ENCODE measurements around the gene PRR19.

PRR19 gene

DNA sequence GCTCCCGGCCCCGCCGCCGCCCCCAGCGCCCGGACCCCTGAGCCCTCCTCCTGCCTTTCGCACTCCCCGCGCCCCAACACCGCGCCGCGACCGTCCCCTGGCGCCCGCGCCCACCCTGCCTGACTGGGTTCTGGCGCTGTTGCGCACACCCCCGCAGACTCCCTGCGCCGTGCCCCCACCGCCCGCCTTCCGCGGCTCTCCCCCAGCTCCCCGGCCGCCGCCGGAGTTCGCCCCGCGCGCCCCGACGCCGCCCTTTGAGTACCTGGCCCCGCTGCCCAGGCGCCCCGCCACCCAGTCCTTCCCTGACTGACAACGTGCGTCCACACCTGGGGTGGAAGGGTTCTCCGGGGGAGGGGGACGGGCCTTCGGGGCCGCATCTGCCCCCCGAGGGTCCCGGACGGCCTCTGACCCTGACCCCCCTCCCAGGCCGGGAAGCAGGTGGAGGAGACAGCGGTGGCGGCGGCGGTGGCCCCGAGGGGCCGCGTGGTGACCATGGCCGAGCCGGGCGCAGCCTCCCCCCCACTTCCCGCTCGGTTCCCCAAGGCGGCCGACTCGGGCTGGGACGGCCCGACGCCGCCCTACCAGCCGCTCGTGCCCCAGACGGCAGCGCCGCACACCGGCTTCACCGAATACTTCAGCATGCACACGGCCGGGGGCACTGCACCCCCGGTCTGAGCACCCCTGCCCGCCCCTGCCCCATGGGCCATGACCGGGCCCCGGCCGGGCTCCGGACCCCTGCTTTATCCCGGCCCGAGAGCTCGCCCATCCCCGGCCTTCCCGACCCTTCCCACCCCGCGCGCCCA is 22.1 kb downstream of the PRR19 start:
- H2BK12ac ChIP-seq (ENCODE audit: low read length) = peak overlapping the region; percentile 75
- H3K36me3 ChIP-seq (replicated peaks in 1 of 2; ENCODE audit: control insufficient read depth in 2 of 2, insufficient read depth in 2 of 2, low read length in 2 of 2) = no peaks in the 10 kb centered on the region
- peak overlapping the region in 1 of 2 donors; percentile 47 for H3K4me3 ChIP-seq (ENCODE audit: low read length in 2 of 2)
- peaks cover 3 to 9% of the 10 kb centered on the region in 2 donors for H3K4me1 ChIP-seq (ENCODE audit: control insufficient read depth in 2 of 2, insufficient read depth in 1 of 2, low read depth in 1 of 2, low read length in 2 of 2)
- H3K9me3 ChIP-seq (replicated peaks in 1 of 2; ENCODE audit: control insufficient read depth in 2 of 2, insufficient read depth in 1 of 2, low read depth in 1 of 2, low read length in 2 of 2) = no peaks in the 10 kb centered on the region
- no peak overlapping the region for H3K4ac ChIP-seq (ENCODE audit: low read length)
- no peak overlapping the region for H2BK15ac ChIP-seq (ENCODE audit: low read length)
- no CpG with 5 or more reads among the region's 92 CpGs for WGBS, 2 donors (ENCODE audit: extremely low coverage in 2 of 2, insufficient read length in 2 of 2, insufficient replicate concordance in 1 of 2)
- H3K27ac ChIP-seq (replicated peaks; ENCODE audit: low read length) = no peak overlapping the region
- H2AFZ ChIP-seq (ENCODE audit: low read length) = peak overlapping the region; percentile 90
- peak overlapping the region; percentile 21 for H3K14ac ChIP-seq (ENCODE audit: low read length)
- H4K8ac ChIP-seq (ENCODE audit: low read depth, low read length) = no peak overlapping the region
- no peak overlapping the region for H4K91ac ChIP-seq (ENCODE audit: low read depth, low read length, poor library complexity)
- DNase-seq (ENCODE audit: low spot score) = no peak
- H3K23ac ChIP-seq (ENCODE audit: low read depth, low read length, poor library complexity) = peak overlapping the region; percentile 31
- peaks cover 7% of the 10 kb centered on the region for H3K79me1 ChIP-seq (ENCODE audit: low read depth, low read length)
- no peak overlapping the region for H2BK120ac ChIP-seq (ENCODE audit: low read depth, low read length)
- no peak overlapping the region for H2BK5ac ChIP-seq (ENCODE audit: low read length)
- peaks cover 4 to 37% (median 14%) of the 10 kb centered on the region in 3 experiments for H3K27me3 ChIP-seq (ENCODE audit: control insufficient read depth in 3 of 3, insufficient read depth in 3 of 3, low read depth in 1 of 3, low read length in 3 of 3)
- peak overlapping the region; percentile 51 for H3K4me2 ChIP-seq (ENCODE audit: insufficient read depth, low read length, poor library complexity, severe bottlenecking)
- H2AK5ac ChIP-seq (ENCODE audit: low read depth, low read length) = peak overlapping the region; percentile 76
- H3K9ac ChIP-seq (ENCODE audit: low read depth, low read length, poor library complexity) = peak overlapping the region; percentile 30
- peak overlapping the region; percentile 85 for H3K18ac ChIP-seq (ENCODE audit: low read length)

DNA sequence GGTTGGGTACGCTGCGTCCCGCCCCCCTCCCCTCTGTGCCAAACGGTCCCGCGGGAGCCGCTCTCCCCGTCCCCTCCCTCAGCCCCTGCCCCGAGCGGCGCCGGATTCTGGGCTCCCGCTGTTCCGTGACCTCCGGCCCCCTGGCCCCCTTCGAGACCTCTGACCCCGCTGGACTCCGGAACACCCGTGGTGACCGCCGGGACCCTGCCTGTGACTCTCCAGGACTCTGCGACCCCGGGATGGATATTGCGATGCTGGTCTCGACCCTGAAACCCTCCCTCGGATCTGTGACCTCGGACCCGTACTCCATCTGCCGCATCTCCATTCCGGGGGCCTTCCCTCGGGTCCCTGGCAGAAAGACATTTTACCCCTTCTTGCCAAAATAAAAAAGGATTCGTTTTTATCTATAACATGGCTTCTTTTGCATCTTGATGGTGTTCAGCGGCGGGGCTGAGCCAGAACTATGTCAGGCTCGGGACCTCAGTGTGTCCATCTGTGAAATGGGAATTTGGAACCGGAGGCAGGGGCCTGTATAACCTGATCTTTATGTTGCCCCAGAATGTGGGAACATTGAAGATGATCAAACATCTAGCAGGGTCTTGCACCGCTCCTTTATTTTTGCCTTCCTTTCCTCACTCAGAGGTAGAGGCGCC is 22.8 kb downstream of the PRR19 start:
- no peaks in the 10 kb centered on the region for H3K9me3 ChIP-seq (replicated peaks in 1 of 2; ENCODE audit: control insufficient read depth in 2 of 2, insufficient read depth in 1 of 2, low read depth in 1 of 2, low read length in 2 of 2)
- H3K27me3 ChIP-seq (ENCODE audit: control insufficient read depth in 3 of 3, insufficient read depth in 3 of 3, low read depth in 1 of 3, low read length in 3 of 3) = peaks cover 4 to 37% (median 14%) of the 10 kb centered on the region in 3 experiments
- H2BK12ac ChIP-seq (ENCODE audit: low read length) = no peak overlapping the region
- H2BK120ac ChIP-seq (ENCODE audit: low read depth, low read length) = no peak overlapping the region
- no peak for DNase-seq (ENCODE audit: low spot score)
- H2BK15ac ChIP-seq (ENCODE audit: low read length) = no peak overlapping the region
- no CpG with 5 or more reads among the region's 38 CpGs for WGBS, 2 donors (ENCODE audit: extremely low coverage in 2 of 2, insufficient read length in 2 of 2, insufficient replicate concordance in 1 of 2)
- H3K4me2 ChIP-seq (ENCODE audit: insufficient read depth, low read length, poor library complexity, severe bottlenecking) = peak overlapping the region; percentile 51
- peak overlapping the region; percentile 96 for H2AK5ac ChIP-seq (ENCODE audit: low read depth, low read length)
- H3K4me1 ChIP-seq (ENCODE audit: control insufficient read depth in 2 of 2, insufficient read depth in 1 of 2, low read depth in 1 of 2, low read length in 2 of 2) = peaks cover 3 to 9% of the 10 kb centered on the region in 2 donors
- H4K8ac ChIP-seq (ENCODE audit: low read depth, low read length) = no peak overlapping the region
- H3K23ac ChIP-seq (ENCODE audit: low read depth, low read length, poor library complexity) = no peak overlapping the region
- no peak overlapping the region for H3K4ac ChIP-seq (ENCODE audit: low read length)
- peaks cover 7% of the 10 kb centered on the region for H3K79me1 ChIP-seq (ENCODE audit: low read depth, low read length)
- no peak overlapping the region for H3K14ac ChIP-seq (ENCODE audit: low read length)
- H2AFZ ChIP-seq (ENCODE audit: low read length) = peak overlapping the region; percentile 90
- no peak overlapping the region for H4K91ac ChIP-seq (ENCODE audit: low read depth, low read length, poor library complexity)
- H3K36me3 ChIP-seq (replicated peaks in 1 of 2; ENCODE audit: control insufficient read depth in 2 of 2, insufficient read depth in 2 of 2, low read length in 2 of 2) = no peaks in the 10 kb centered on the region
- no peak overlapping the region for H3K27ac ChIP-seq (replicated peaks; ENCODE audit: low read length)
- peak overlapping the region; percentile 17 to 20 for H3K4me3 ChIP-seq (ENCODE audit: low read length in 2 of 2)
- H3K9ac ChIP-seq (ENCODE audit: low read depth, low read length, poor library complexity) = no peak overlapping the region
- H3K18ac ChIP-seq (ENCODE audit: low read length) = peak overlapping the region; percentile 65
- H2BK5ac ChIP-seq (ENCODE audit: low read length) = no peak overlapping the region

DNA sequence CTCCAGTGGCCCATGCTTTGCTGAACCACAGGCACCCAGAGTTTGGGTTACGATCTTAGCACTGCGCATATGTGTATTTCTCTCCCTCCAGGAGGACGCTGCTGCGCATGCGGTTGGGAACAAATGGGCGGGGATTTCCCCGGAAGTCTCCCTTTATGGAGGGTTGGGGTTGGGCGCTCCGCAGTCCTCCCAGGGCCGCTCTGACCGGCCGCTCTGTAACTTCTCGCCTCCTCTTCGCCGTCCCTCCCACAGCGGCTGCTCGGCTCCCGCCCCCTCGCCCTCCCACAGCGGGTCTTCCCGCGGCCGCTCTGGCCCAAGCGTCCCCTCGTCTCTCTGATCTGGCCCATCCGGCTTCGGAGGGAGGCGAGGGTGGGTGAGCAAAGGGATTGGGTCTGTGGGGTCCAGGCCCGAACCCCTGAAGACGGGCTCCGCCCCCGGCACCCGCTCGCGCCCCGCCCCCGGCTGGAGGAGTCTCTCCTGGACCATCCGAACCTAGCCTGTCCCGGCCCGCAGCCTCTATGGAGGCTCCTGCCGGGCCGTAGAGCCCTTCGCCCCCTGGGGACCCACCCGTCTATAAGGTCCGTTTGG is 23.5 kb downstream of the PRR19 start, which contains the start of gene MEGF8:
Gene MEGF8, plus strand, starts transcription at position 328 of the 588 bp plus-strand sequence. CDS start 609 bp downstream, outside the sequence.
- peak; percentile 98 for DNase-seq (ENCODE audit: low spot score)
- H2AFZ ChIP-seq (ENCODE audit: low read length) = peak within 1 kb of the TSS; percentile 93
- no peak within 1 kb of the TSS for H2BK12ac ChIP-seq (ENCODE audit: low read length)
- peak within 1 kb of the TSS; percentile 85 for H3K9ac ChIP-seq (ENCODE audit: low read depth, low read length, poor library complexity)
- H3K27me3 ChIP-seq (ENCODE audit: control insufficient read depth in 3 of 3, insufficient read depth in 3 of 3, low read depth in 1 of 3, low read length in 3 of 3) = peaks cover 4 to 33% (median 14%) of the 10 kb centered on the region in 3 experiments
- H3K79me1 ChIP-seq (ENCODE audit: low read depth, low read length) = peaks cover 7% of the 10 kb centered on the region
- WGBS, 2 donors (ENCODE audit: extremely low coverage in 2 of 2, insufficient read length in 2 of 2, insufficient replicate concordance in 1 of 2) = no CpG with 5 or more reads among the region's 45 CpGs
- peak within 1 kb of the TSS; percentile 98 for H3K23ac ChIP-seq (ENCODE audit: low read depth, low read length, poor library complexity)
- H3K4me3 ChIP-seq (ENCODE audit: low read length in 2 of 2) = peak within 1 kb of the TSS; percentile 88 to 95
- H3K4me2 ChIP-seq (ENCODE audit: insufficient read depth, low read length, poor library complexity, severe bottlenecking) = peak within 1 kb of the TSS; percentile 91
- H3K18ac ChIP-seq (ENCODE audit: low read length) = peak within 1 kb of the TSS; percentile 93
- H2BK120ac ChIP-seq (ENCODE audit: low read depth, low read length) = no peak within 1 kb of the TSS
- H3K4me1 ChIP-seq (ENCODE audit: control insufficient read depth in 2 of 2, insufficient read depth in 1 of 2, low read depth in 1 of 2, low read length in 2 of 2) = peaks cover 3 to 9% of the 10 kb centered on the region in 2 donors
- no peak within 1 kb of the TSS for H4K8ac ChIP-seq (ENCODE audit: low read depth, low read length)
- H3K36me3 ChIP-seq (replicated peaks in 1 of 2; ENCODE audit: control insufficient read depth in 2 of 2, insufficient read depth in 2 of 2, low read length in 2 of 2) = no peaks in the 10 kb centered on the region
- H3K14ac ChIP-seq (ENCODE audit: low read length) = no peak within 1 kb of the TSS
- H3K9me3 ChIP-seq (replicated peaks in 1 of 2; ENCODE audit: control insufficient read depth in 2 of 2, insufficient read depth in 1 of 2, low read depth in 1 of 2, low read length in 2 of 2) = no peaks in the 10 kb centered on the region
- no peak within 1 kb of the TSS for H4K91ac ChIP-seq (ENCODE audit: low read depth, low read length, poor library complexity)
- H3K4ac ChIP-seq (ENCODE audit: low read length) = no peak within 1 kb of the TSS
- H2AK5ac ChIP-seq (ENCODE audit: low read depth, low read length) = peak within 1 kb of the TSS; percentile 96
- no peak within 1 kb of the TSS for H3K27ac ChIP-seq (replicated peaks; ENCODE audit: low read length)
- peak within 1 kb of the TSS; percentile 71 for H2BK15ac ChIP-seq (ENCODE audit: low read length)
- H2BK5ac ChIP-seq (ENCODE audit: low read length) = peak within 1 kb of the TSS; percentile 87
